ENCODE results near the gene TMEM108. TPM values are rescaled to one million over a fixed set of nuclear protein-coding genes. Genes with fewer than 3 reads are reported as not detected.

Gene TMEM108
- total RNA-seq, 2 donors from 2014 or later: not detected

DNA sequence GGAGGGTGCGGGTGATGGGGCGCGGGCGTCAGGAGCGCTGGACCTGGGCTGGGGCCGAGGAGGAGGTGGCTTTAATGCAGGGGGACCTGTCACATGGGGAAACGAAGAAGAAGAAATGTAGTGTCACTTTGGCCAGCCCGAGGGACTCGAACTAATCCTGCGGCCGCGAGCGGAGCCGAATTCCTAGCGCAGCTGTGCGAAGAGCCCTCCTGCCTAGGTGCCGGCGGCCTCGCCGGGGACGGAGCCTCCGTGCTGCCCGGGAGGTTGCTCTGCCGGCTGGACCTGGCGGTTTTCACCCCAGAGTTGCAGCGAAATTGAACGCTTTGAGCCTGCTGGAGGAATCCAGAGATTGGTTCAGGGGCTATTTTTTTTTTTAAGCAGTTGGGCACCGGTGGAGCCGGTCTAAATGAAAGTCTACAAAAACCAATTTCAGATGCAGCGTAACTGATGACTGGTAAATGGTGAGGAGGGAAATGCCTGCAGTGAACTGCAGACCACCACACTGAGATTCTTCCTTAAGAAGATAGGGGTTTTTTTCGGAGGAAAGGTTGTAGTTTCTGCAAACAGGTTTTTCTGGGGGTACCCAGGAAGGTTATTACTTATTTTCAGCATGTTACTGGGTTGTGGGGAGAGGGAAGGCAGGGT is 662 bp downstream of the TMEM108 start:
- ATAC-seq (peak in 1 of 2 donors; percentile 14), DNase-seq (ENCODE audit: low spot score) (no peak)
- peaks cover 28 to 45% of the 10 kb centered on the region in 2 donors for H3K27me3 Mint-ChIP-seq

GRCh38 chr3:133040696-133041523 is 2.7 kb downstream of the TMEM108 start:
- ATAC-seq (no peak), DNase-seq (ENCODE audit: low spot score) (no peak)
- H3K4me3 Mint-ChIP-seq: no peak overlapping the region

More for the DNA sequence above, 662 bp downstream of the TMEM108 start:
- H3K4me1 Mint-ChIP-seq (ENCODE audit: low read depth in 2 of 2): peaks cover 0 to 3% of the 10 kb centered on the region in 2 donors
- peaks cover 4% of the 10 kb centered on the region for H3K9me3 Mint-ChIP-seq
- no peak overlapping the region for H3K4me3 Mint-ChIP-seq
- H3K27ac Mint-ChIP-seq: no peak overlapping the region
- H3K36me3 Mint-ChIP-seq: no peaks in the 10 kb centered on the region

DNA sequence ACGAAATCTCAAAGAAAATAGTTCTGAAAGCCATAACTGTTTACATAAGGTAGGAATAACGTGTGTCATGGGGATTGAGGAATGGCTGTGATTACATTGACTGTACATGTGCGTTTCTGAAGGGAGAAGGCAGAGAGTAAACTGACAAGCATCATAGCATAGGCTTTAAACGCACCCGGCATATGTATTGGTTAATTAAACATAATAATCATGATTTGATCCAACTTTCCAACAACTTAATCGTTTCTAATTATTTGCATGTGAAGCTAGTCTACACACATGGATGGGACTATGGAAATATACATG is 3.3 kb downstream of the TMEM108 start:
- H3K9me3 Mint-ChIP-seq: peaks cover 4% of the 10 kb centered on the region
- DNase-seq (ENCODE audit: low spot score): no peak
- H3K27ac Mint-ChIP-seq: no peak overlapping the region
- no peak for ATAC-seq
- H3K4me1 Mint-ChIP-seq (ENCODE audit: low read depth in 2 of 2): peaks cover 0 to 3% of the 10 kb centered on the region in 2 donors
- H3K27me3 Mint-ChIP-seq: peaks cover 26 to 37% of the 10 kb centered on the region in 2 donors
- H3K36me3 Mint-ChIP-seq: no peaks in the 10 kb centered on the region
- no peak overlapping the region for H3K4me3 Mint-ChIP-seq

More at GRCh38 chr3:133040696-133041523, 2.7 kb downstream of the TMEM108 start:
- Mint-ChIP-seq H3K27ac (no peak overlapping the region), H3K9me3 (peaks cover 4% of the 10 kb centered on the region), H3K27me3 (peaks cover 26 to 39% of the 10 kb centered on the region in 2 donors), H3K36me3 (no peaks in the 10 kb centered on the region), H3K4me1 (ENCODE audit: low read depth in 2 of 2) (peaks cover 0 to 3% of the 10 kb centered on the region in 2 donors)

- no peak for ATAC-seq
- no peaks in the 10 kb centered on the region for H3K36me3 Mint-ChIP-seq
- no peaks in the 10 kb centered on the region for H3K4me1 Mint-ChIP-seq (ENCODE audit: low read depth in 2 of 2)
- peaks cover 16 to 24% of the 10 kb centered on the region in 2 donors for H3K27me3 Mint-ChIP-seq
- no peak overlapping the region for H3K4me3 Mint-ChIP-seq
- no peak overlapping the region for H3K27ac Mint-ChIP-seq
- no peaks in the 10 kb centered on the region for H3K9me3 Mint-ChIP-seq
- no peak for DNase-seq (ENCODE audit: low spot score)
These were observed 4.6 kb downstream of the TMEM108 start for GRCh38 chr3:133042778-133043177.

- no peak overlapping the region for H3K27ac Mint-ChIP-seq
- no peaks in the 10 kb centered on the region for H3K36me3 Mint-ChIP-seq
- H3K27me3 Mint-ChIP-seq: peaks cover 0 to 2% of the 10 kb centered on the region in 2 donors
- peaks cover 5% of the 10 kb centered on the region for H3K9me3 Mint-ChIP-seq
- H3K4me3 Mint-ChIP-seq: no peak overlapping the region
- no peaks in the 10 kb centered on the region for H3K4me1 Mint-ChIP-seq (ENCODE audit: low read depth in 2 of 2)
- DNase-seq (ENCODE audit: low spot score): no peak
- no peak for ATAC-seq
These were observed 9.8 kb downstream of the TMEM108 start for GRCh38 chr3:133047980-133048379.

GRCh38 chr3:133049491-133049890 is 11.3 kb downstream of the TMEM108 start:
- Mint-ChIP-seq H3K4me3 (no peak overlapping the region), H3K27me3 (peaks cover 0 to 2% of the 10 kb centered on the region in 2 donors), H3K36me3 (no peaks in the 10 kb centered on the region), H3K9me3 (peaks cover 5% of the 10 kb centered on the region), H3K27ac (no peak overlapping the region), H3K4me1 (ENCODE audit: low read depth in 2 of 2) (no peaks in the 10 kb centered on the region)
- DNase-seq (ENCODE audit: low spot score) (no peak), ATAC-seq (no peak)

GRCh38 chr3:133050891-133051290 is 12.7 kb downstream of the TMEM108 start:
- ATAC-seq: no peak
- Mint-ChIP-seq H3K4me1 (ENCODE audit: low read depth in 2 of 2) (no peaks in the 10 kb centered on the region), H3K27me3 (peaks cover under 1 to 2% of the 10 kb centered on the region in 2 donors), H3K4me3 (no peak overlapping the region), H3K9me3 (peaks cover 5% of the 10 kb centered on the region), H3K36me3 (no peaks in the 10 kb centered on the region), H3K27ac (no peak overlapping the region)
- DNase-seq (ENCODE audit: low spot score): no peak

- Mint-ChIP-seq H3K9me3 (peaks cover 5% of the 10 kb centered on the region), H3K4me3 (no peak overlapping the region), H3K36me3 (no peaks in the 10 kb centered on the region), H3K27ac (no peak overlapping the region), H3K27me3 (peaks cover 2 to 15% of the 10 kb centered on the region in 2 donors), H3K4me1 (ENCODE audit: low read depth in 2 of 2) (no peaks in the 10 kb centered on the region)
- ATAC-seq: no peak
- DNase-seq (ENCODE audit: low spot score): no peak
These were observed 15.3 kb downstream of the TMEM108 start for GRCh38 chr3:133053532-133053931.

DNA sequence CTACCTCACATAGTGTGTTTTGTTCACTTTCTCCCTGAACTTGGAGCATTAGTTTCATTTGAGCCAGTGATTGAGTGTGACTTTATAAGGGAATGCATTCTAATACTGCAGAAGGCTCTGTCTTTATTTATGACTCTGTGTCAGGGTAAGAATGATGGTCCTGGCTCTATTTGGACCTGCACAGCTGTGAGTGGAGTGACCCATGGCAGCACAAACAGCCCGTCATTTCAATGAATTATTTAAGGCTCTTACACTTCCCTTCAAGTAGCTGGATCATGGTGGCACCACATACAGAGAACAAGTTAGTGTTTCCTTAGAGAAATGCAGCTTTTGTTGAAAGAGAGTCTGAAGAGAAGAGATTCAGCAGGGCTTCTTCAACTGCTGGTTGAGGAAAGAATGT is 16.4 kb downstream of the TMEM108 start:
- Mint-ChIP-seq H3K4me3 (no peak overlapping the region), H3K4me1 (ENCODE audit: low read depth in 2 of 2) (no peaks in the 10 kb centered on the region), H3K36me3 (no peaks in the 10 kb centered on the region), H3K27ac (no peak overlapping the region), H3K9me3 (peaks cover 5% of the 10 kb centered on the region), H3K27me3 (peaks cover 2 to 15% of the 10 kb centered on the region in 2 donors)
- DNase-seq (ENCODE audit: low spot score): no peak
- no peak for ATAC-seq

- Mint-ChIP-seq H3K36me3 (no peaks in the 10 kb centered on the region), H3K27me3 (peaks cover 2 to 15% of the 10 kb centered on the region in 2 donors), H3K4me3 (no peak overlapping the region), H3K9me3 (peaks cover 5% of the 10 kb centered on the region), H3K4me1 (ENCODE audit: low read depth in 2 of 2) (no peaks in the 10 kb centered on the region), H3K27ac (no peak overlapping the region)
- DNase-seq (ENCODE audit: low spot score): no peak
- ATAC-seq: no peak
These were observed 17.1 kb downstream of the TMEM108 start for GRCh38 chr3:133055339-133055738.

GRCh38 chr3:133058243-133058642 is 20.1 kb downstream of the TMEM108 start:
- no peak overlapping the region for H3K4me3 Mint-ChIP-seq
- peaks cover 0 to 24% of the 10 kb centered on the region in 2 donors for H3K27me3 Mint-ChIP-seq
- H3K4me1 Mint-ChIP-seq (ENCODE audit: low read depth in 2 of 2): no peaks in the 10 kb centered on the region
- ATAC-seq: no peak
- no peak overlapping the region for H3K27ac Mint-ChIP-seq
- no peaks in the 10 kb centered on the region for H3K9me3 Mint-ChIP-seq
- DNase-seq (ENCODE audit: low spot score): no peak
- H3K36me3 Mint-ChIP-seq: no peaks in the 10 kb centered on the region

- peaks cover 0 to 28% of the 10 kb centered on the region in 2 donors for H3K27me3 Mint-ChIP-seq
- no peaks in the 10 kb centered on the region for H3K4me1 Mint-ChIP-seq (ENCODE audit: low read depth in 2 of 2)
- no peak overlapping the region for H3K27ac Mint-ChIP-seq
- no peaks in the 10 kb centered on the region for H3K36me3 Mint-ChIP-seq
- ATAC-seq (no peak), DNase-seq (ENCODE audit: low spot score) (no peak)
- H3K4me3 Mint-ChIP-seq: no peak overlapping the region
- H3K9me3 Mint-ChIP-seq: no peaks in the 10 kb centered on the region
These were observed 20.6 kb downstream of the TMEM108 start for GRCh38 chr3:133058831-133059230.

GRCh38 chr3:133065193-133065961 is 27.2 kb downstream of the TMEM108 start:
- Mint-ChIP-seq H3K27me3 (peaks cover 0 to 29% of the 10 kb centered on the region in 2 donors), H3K27ac (no peak overlapping the region), H3K4me1 (ENCODE audit: low read depth in 2 of 2) (no peaks in the 10 kb centered on the region), H3K4me3 (no peak overlapping the region), H3K36me3 (no peaks in the 10 kb centered on the region), H3K9me3 (no peaks in the 10 kb centered on the region)
- DNase-seq (ENCODE audit: low spot score): no peak
- no peak for ATAC-seq

DNA sequence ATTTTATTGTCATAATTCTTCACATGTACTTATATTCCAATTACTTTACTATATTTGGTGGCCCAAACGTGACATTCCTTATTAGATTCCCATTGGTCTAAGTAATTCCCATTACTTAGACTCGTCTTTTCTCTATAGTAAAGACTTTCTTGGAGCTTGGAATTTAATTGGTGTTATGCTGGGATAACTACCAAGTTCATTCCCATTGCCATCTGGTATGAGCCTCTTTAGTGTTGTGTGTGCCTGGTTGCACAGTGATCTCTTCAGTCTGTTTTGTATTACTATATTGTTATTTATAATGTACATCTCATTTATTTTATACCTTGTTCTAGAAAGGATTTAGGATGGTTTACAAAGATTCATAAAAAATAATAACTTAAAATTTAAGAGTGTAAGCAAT is 27.8 kb downstream of the TMEM108 start:
- DNase-seq (ENCODE audit: low spot score): no peak
- no peaks in the 10 kb centered on the region for H3K9me3 Mint-ChIP-seq
- H3K27ac Mint-ChIP-seq: no peak overlapping the region

More for the DNA sequence above, 27.8 kb downstream of the TMEM108 start:
- ATAC-seq: no peak
- Mint-ChIP-seq H3K36me3 (no peaks in the 10 kb centered on the region), H3K27me3 (peaks cover 0 to 29% of the 10 kb centered on the region in 2 donors), H3K4me3 (no peak overlapping the region), H3K4me1 (ENCODE audit: low read depth in 2 of 2) (no peaks in the 10 kb centered on the region)

Measured in natural killer cell treated with Interleukin-12 subunit alpha and Interleukin-12 subunit beta and Interleukin-15 and Interleukin-18, amount 100 ng/mL, for 72 hours (primary cell).